ENCODE data around the gene TCF15.

- TF ChIP-seq CTCF (IDR thresholded peaks at IDR 0.05) = no peak
- TF ChIP-seq POLR2A (IDR thresholded peaks at IDR 0.05) = no peak
Measured at GRCh38 chr20:592506-592905, 17.6 kb downstream of the TCF15 start.
